HG02759 (cell line): ENCODE data around the gene AK5.

Source experiments
- ATAC-seq: cut with Tn5 transposase; IDR thresholded peaks from one replicate; pipeline ENCODE4 v1.9.1; 2021; ENCODE audit warnings: mild to moderate bottlenecking, moderate library complexity; ENCODE audit not compliant: unreplicated experiment

AK5 gene

GRCh38 chr1:77583483-77583882 is 301.7 kb downstream of the AK5 start:
- no peak for ATAC-seq

- no peak for ATAC-seq
These were observed 303.1 kb downstream of the AK5 start for GRCh38 chr1:77584884-77585283.

- no peak for ATAC-seq
These were observed 303.9 kb downstream of the AK5 start for GRCh38 chr1:77585610-77586314.

DNA sequence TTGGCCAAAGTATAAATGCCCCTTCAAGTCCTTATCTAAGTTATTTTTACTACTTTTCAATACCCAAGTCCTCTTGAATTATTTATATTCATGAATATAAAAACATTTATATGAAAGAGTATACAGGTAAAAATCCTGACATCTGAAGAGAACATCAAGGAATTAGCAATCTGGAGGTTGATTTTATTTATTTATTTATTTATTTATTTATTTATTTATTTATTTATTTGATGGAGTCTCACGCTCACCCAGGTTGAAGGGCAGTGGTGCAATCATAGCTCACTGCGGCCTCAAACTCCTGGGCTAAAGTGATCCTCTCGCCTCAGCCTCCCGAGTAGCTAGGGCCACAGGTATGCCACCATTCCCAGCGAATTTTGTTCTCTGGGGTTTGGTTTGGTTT is 307.4 kb downstream of the AK5 start:
- ATAC-seq, result no peak

- ATAC-seq, result no peak
These were observed 308.8 kb downstream of the AK5 start for GRCh38 chr1:77590651-77591050.

- no peak for ATAC-seq
These were observed 311.1 kb downstream of the AK5 start for GRCh38 chr1:77592906-77593305.

- peak; percentile 79 for ATAC-seq
These were observed 312.7 kb downstream of the AK5 start for GRCh38 chr1:77594366-77595112.

DNA sequence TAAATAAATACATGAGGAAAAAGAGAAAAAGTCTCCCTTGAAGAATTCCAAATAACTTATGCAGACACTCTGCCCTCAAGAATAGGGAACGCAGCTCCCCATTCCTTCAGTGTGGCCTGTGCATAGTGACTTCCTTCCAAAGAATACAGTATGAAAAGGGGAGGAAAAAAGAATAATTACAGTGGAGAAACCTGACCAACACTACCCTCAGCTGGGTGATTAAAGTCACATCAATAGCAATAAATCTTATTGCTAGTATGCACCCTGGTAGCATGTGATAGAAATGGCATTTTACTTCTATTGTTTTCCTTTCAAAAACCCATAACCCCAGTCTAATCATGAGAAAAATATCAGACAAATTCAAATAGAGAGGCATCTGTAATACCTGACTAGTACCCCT is 315.5 kb downstream of the AK5 start:
- no peak for ATAC-seq

DNA sequence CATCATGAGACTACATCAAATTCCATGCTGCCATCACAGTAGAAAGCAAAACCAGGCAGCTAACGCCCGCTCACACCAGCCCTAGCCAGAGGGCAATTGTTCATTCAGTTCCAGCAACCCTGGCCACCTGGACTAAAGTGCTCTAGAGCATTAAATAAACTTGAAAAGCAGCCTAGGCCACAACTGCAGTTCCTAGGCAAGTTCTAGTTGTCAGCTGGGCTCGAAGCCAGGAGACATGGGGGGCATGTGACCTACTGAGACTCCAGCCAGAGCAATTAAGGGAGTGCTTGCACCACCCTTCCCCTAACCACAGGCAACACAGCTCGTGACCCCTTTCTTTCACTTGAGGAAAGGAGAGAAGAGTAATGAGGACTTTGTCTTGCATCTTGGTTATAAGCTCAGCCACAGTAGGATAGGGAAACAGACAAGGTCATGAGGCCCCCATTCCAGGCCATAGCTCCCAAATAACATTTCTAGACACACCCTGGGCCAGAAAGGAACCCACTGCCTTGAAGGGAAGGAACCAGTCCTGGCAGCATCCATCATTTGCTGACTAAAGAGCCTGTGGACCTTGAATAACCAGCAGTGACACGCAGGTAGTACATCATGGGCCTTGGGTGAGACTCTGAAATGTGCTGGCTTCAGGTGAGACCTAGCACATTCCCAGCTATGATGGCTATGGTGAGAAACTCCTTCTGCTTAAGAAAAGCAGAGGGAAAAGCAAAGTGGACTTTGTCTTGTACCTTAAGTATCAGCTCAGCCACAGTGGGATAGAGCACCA is 323.6 kb downstream of the AK5 start:
- ATAC-seq, result no peak

DNA sequence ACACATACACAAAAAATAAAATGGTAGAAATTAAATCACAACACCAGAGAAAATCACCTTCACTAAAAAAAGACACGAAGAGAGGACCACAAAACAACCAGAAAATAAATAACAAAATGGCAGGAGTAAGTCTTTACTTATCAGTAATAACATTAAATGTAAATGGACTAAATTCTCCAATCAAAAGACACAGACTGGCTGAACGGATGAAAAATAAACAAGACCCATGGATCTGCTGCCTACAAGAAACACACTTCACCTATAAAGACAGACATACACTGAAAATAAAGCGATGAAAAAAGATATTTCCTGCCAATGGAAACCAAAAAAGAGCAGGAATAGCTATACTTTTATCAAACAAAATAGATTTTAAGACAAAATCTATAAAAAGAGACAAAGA is 327.1 kb downstream of the AK5 start:
- ATAC-seq, result no peak
